ENCODE measurements around the gene CNOT6.

CNOT6 gene

GRCh38 chr5:180596668-180597231 lies 102.6 kb downstream of the CNOT6 start:
- Histone ChIP-seq H3K9me3 (ENCODE audit: insufficient read depth, low read length) (no peaks in the 10 kb centered on the region), H3K27me3 (ENCODE audit: insufficient read depth, insufficient read length) (peaks cover 12% of the 10 kb centered on the region), H3K4me3 (ENCODE audit: insufficient read length, low read depth) (no peak overlapping the region), H3K4me1 (ENCODE audit: insufficient read depth, insufficient read length) (no peaks in the 10 kb centered on the region), H3K9ac (ENCODE audit: insufficient read length, low read depth) (no peak overlapping the region), H3K36me3 (ENCODE audit: insufficient read depth, insufficient read length, low read length) (no peaks in the 10 kb centered on the region)
- no peak for DNase-seq (ENCODE audit: low read depth, low spot score)
- TF ChIP-seq ZNF274 (IDR thresholded peaks at IDR 0.05; ENCODE audit: low read depth, low read length) (no peak), YY1 (IDR thresholded peaks at IDR 0.05; ENCODE audit: insufficient read depth, insufficient read length) (no peak), SUZ12 (IDR thresholded peaks at IDR 0.05; ENCODE audit: extremely low read depth, insufficient read depth, insufficient read length) (no peak)

- DNase-seq (ENCODE audit: low read depth, low spot score), result no peak
- Histone ChIP-seq H3K27me3 (ENCODE audit: insufficient read depth, insufficient read length) (peaks cover 5% of the 10 kb centered on the region), H3K36me3 (ENCODE audit: insufficient read depth, insufficient read length, low read length) (no peaks in the 10 kb centered on the region), H3K9me3 (ENCODE audit: insufficient read depth, low read length) (no peaks in the 10 kb centered on the region), H3K4me1 (ENCODE audit: insufficient read depth, insufficient read length) (no peaks in the 10 kb centered on the region), H3K9ac (ENCODE audit: insufficient read length, low read depth) (no peak overlapping the region), H3K4me3 (ENCODE audit: insufficient read length, low read depth) (no peak overlapping the region)
- TF ChIP-seq YY1 (IDR thresholded peaks at IDR 0.05; ENCODE audit: insufficient read depth, insufficient read length) (no peak), ZNF274 (IDR thresholded peaks at IDR 0.05; ENCODE audit: low read depth, low read length) (no peak), SUZ12 (IDR thresholded peaks at IDR 0.05; ENCODE audit: extremely low read depth, insufficient read depth, insufficient read length) (no peak)
Observed at GRCh38 chr5:180598316-180598701, 104.1 kb downstream of the CNOT6 start.

GRCh38 chr5:180598797-180599589 lies 104.8 kb downstream of the CNOT6 start:
- no peak for DNase-seq (ENCODE audit: low read depth, low spot score)
- no peaks in the 10 kb centered on the region for H3K9me3 ChIP-seq (ENCODE audit: insufficient read depth, low read length)
- no peaks in the 10 kb centered on the region for H3K27me3 ChIP-seq (ENCODE audit: insufficient read depth, insufficient read length)
- H3K36me3 ChIP-seq (ENCODE audit: insufficient read depth, insufficient read length, low read length), result no peaks in the 10 kb centered on the region
- no peak overlapping the region for H3K4me3 ChIP-seq (ENCODE audit: insufficient read length, low read depth)
- TF ChIP-seq SUZ12 (IDR thresholded peaks at IDR 0.05; ENCODE audit: extremely low read depth, insufficient read depth, insufficient read length) (no peak), ZNF274 (IDR thresholded peaks at IDR 0.05; ENCODE audit: low read depth, low read length) (no peak), YY1 (IDR thresholded peaks at IDR 0.05; ENCODE audit: insufficient read depth, insufficient read length) (no peak)
- H3K4me1 ChIP-seq (ENCODE audit: insufficient read depth, insufficient read length), result no peaks in the 10 kb centered on the region
- no peak overlapping the region for H3K9ac ChIP-seq (ENCODE audit: insufficient read length, low read depth)

GRCh38 chr5:180599590-180599914 lies 105.4 kb downstream of the CNOT6 start:
- TF ChIP-seq YY1 (IDR thresholded peaks at IDR 0.05; ENCODE audit: insufficient read depth, insufficient read length), result no peak
- no peak for TF ChIP-seq SUZ12 (IDR thresholded peaks at IDR 0.05; ENCODE audit: extremely low read depth, insufficient read depth, insufficient read length)
- TF ChIP-seq ZNF274 (IDR thresholded peaks at IDR 0.05; ENCODE audit: low read depth, low read length), result no peak
- Histone ChIP-seq H3K9ac (ENCODE audit: insufficient read length, low read depth) (no peak overlapping the region), H3K27me3 (ENCODE audit: insufficient read depth, insufficient read length) (no peaks in the 10 kb centered on the region)

GRCh38 chr5:180599981-180600553 lies 105.9 kb downstream of the CNOT6 start:
- no peak for TF ChIP-seq SUZ12 (IDR thresholded peaks at IDR 0.05; ENCODE audit: extremely low read depth, insufficient read depth, insufficient read length)
- TF ChIP-seq YY1 (IDR thresholded peaks at IDR 0.05; ENCODE audit: insufficient read depth, insufficient read length), result no peak
- TF ChIP-seq ZNF274 (IDR thresholded peaks at IDR 0.05; ENCODE audit: low read depth, low read length), result no peak
- Histone ChIP-seq H3K9me3 (ENCODE audit: insufficient read depth, low read length) (no peaks in the 10 kb centered on the region), H3K4me3 (ENCODE audit: insufficient read length, low read depth) (no peak overlapping the region), H3K36me3 (ENCODE audit: insufficient read depth, insufficient read length, low read length) (no peaks in the 10 kb centered on the region), H3K9ac (ENCODE audit: insufficient read length, low read depth) (no peak overlapping the region), H3K4me1 (ENCODE audit: insufficient read depth, insufficient read length) (peaks cover 2% of the 10 kb centered on the region), H3K27me3 (ENCODE audit: insufficient read depth, insufficient read length) (no peaks in the 10 kb centered on the region)
- no peak for DNase-seq (ENCODE audit: low read depth, low spot score)

More at GRCh38 chr5:180599590-180599914, 105.4 kb downstream of the CNOT6 start:
- no peak for DNase-seq (ENCODE audit: low read depth, low spot score)
- H3K4me3 ChIP-seq (ENCODE audit: insufficient read length, low read depth), result no peak overlapping the region
- H3K36me3 ChIP-seq (ENCODE audit: insufficient read depth, insufficient read length, low read length), result no peaks in the 10 kb centered on the region
- no peaks in the 10 kb centered on the region for H3K9me3 ChIP-seq (ENCODE audit: insufficient read depth, low read length)
- peaks cover 2% of the 10 kb centered on the region for H3K4me1 ChIP-seq (ENCODE audit: insufficient read depth, insufficient read length)

- Histone ChIP-seq H3K36me3 (ENCODE audit: insufficient read depth, insufficient read length, low read length) (no peaks in the 10 kb centered on the region), H3K9me3 (ENCODE audit: insufficient read depth, low read length) (no peaks in the 10 kb centered on the region), H3K4me1 (ENCODE audit: insufficient read depth, insufficient read length) (peaks cover 2% of the 10 kb centered on the region), H3K4me3 (ENCODE audit: insufficient read length, low read depth) (no peak overlapping the region), H3K27me3 (ENCODE audit: insufficient read depth, insufficient read length) (no peaks in the 10 kb centered on the region), H3K9ac (ENCODE audit: insufficient read length, low read depth) (no peak overlapping the region)
- no peak for TF ChIP-seq ZNF274 (IDR thresholded peaks at IDR 0.05; ENCODE audit: low read depth, low read length)
- TF ChIP-seq SUZ12 (IDR thresholded peaks at IDR 0.05; ENCODE audit: extremely low read depth, insufficient read depth, insufficient read length), result no peak
- TF ChIP-seq YY1 (IDR thresholded peaks at IDR 0.05; ENCODE audit: insufficient read depth, insufficient read length), result no peak
- DNase-seq (ENCODE audit: low read depth, low spot score), result no peak
Observed at GRCh38 chr5:180600554-180601041, 106.4 kb downstream of the CNOT6 start.

Data from NT2/D1 (cell line).